OCI-LY7 (cell line): Measurements from ENCODE around the gene ATP8B4. TPM values are rescaled to one million over a fixed set of nuclear protein-coding genes. Genes with fewer than 3 reads are reported as not detected.

Experiments
- BruUV-seq: library from RNA; stranded (reverse); fragments of 400-500 nt; replicated peaks from 2 replicates; lab custom pipeline; 2021; lab: Mats Ljungman, UMichigan
- CTCF ChIA-PET: fragments of 300-600 bp; sonication (Branson Sonifier 250); formaldehyde crosslinking; loops from one replicate; lab custom pipeline; 2022; ENCODE audit warnings: antibody characterized with exemption; ENCODE audit not compliant: unreplicated experiment; lab: Charles Lee
- POLR2A ChIA-PET: fragments of 300-600 bp; sonication (Branson Sonifier 250); formaldehyde crosslinking; loops from one replicate; lab custom pipeline; 2022; ENCODE audit warnings: antibody characterized with exemption; lab: Charles Lee
- DNase-seq: peaks from one replicate; pipeline ENCODE4 v3.0.0-alpha.2; 2015; ENCODE audit warnings: low spot score
- H2AFZ ChIP-seq: fragments of 200-600 bp; sonication (generic), shearing (Covaris generic); 2 replicates; pipeline ENCODE4 v1.6.1; 2014; ENCODE audit warnings: mild to moderate bottlenecking, antibody characterized with exemption, low read length, moderate library complexity
- H3K27ac ChIP-seq: fragments of 200-600 bp; sonication (generic); 2 replicates; pipeline ENCODE4 v1.5.1; 2014; ENCODE audit warnings: mixed run types, low read depth, mild to moderate bottlenecking, moderate library complexity, low read length, inconsistent platforms; ENCODE audit not compliant: poor library complexity, severe bottlenecking
- H3K36me3 ChIP-seq: fragments of 200-600 bp; sonication (generic); 2 replicates; pipeline ENCODE4 v1.6.1; 2014; ENCODE audit warnings: mild to moderate bottlenecking, antibody characterized with exemption, low read length, moderate library complexity, mixed read lengths; ENCODE audit not compliant: insufficient read depth
- H3K4me1 ChIP-seq: fragments of 200-600 bp; sonication (generic); 2 replicates; pipeline ENCODE4 v1.5.1; 2014; ENCODE audit warnings: mild to moderate bottlenecking, low read length; ENCODE audit not compliant: insufficient read depth, poor library complexity, severe bottlenecking
- H3K4me2 ChIP-seq: fragments of 200-600 bp; sonication (generic); 2 replicates; pipeline ENCODE4 v1.6.1; 2014; ENCODE audit warnings: mild to moderate bottlenecking, low read length
- H3K4me3 ChIP-seq: fragments of 200-600 bp; sonication (generic); 2 replicates; pipeline ENCODE4 v1.5.1; 2014; ENCODE audit warnings: mild to moderate bottlenecking, low read depth, low read length; ENCODE audit not compliant: poor library complexity, severe bottlenecking
- H3K79me2 ChIP-seq: fragments of 200-600 bp; sonication (generic); 2 replicates; pipeline ENCODE4 v1.6.1; 2016; ENCODE audit warnings: low read depth, mild to moderate bottlenecking, low read length, moderate library complexity, mixed read lengths; ENCODE audit not compliant: insufficient read depth
- H3K9me2 ChIP-seq: fragments of 200-600 bp; sonication (generic); 2 replicates; pipeline ENCODE4 v1.6.1; 2016; ENCODE audit warnings: mild to moderate bottlenecking, low read length, mixed read lengths; ENCODE audit not compliant: insufficient read depth
- H3K9me3 ChIP-seq: fragments of 200-600 bp; sonication (generic); 2 replicates; pipeline ENCODE4 v1.6.1; 2014; ENCODE audit warnings: mild to moderate bottlenecking, mixed run types, low read length, mixed read lengths
- H4K20me1 ChIP-seq: fragments of 200-600 bp; sonication (generic); 2 replicates; pipeline ENCODE4 v1.6.1; 2014; ENCODE audit warnings: mild to moderate bottlenecking, antibody characterized with exemption, low read length, moderate library complexity, mixed read lengths; ENCODE audit not compliant: insufficient read depth
- EZH2phosphoT487 ChIP-seq: fragments of 200-600 bp; sonication (generic); IDR thresholded peaks from 2 replicates; pipeline ENCODE4 v1.6.1; 2018; ENCODE audit warnings: low read depth, borderline replicate concordance, mild to moderate bottlenecking, mixed run types, antibody characterized with exemption, low read length, moderate library complexity, mixed read lengths
- intact Hi-C: fragments of 100-400 bp; cut with micrococcal nuclease; formaldehyde crosslinking; loops from one replicate; pipeline ENCODE4 v1.10.0; 2022; ENCODE audit not compliant: unreplicated experiment
- total RNA-seq, 2 experiments: library from RNA; depleted of rRNA in 1 of 2; stranded (reverse); fragments of >200 nt in 1 of 2; shearing (Covaris generic) in 1 of 2; gene quantifications; 2 replicates each; pipeline ENCODE4 v1.2.3, GENCODE V29; 2014 to 2022
- TF ChIP-seq, protein P1 (sequence below): fragments of 200-600 bp; sonication (generic); conservative IDR thresholded peaks from 2 replicates; pipeline ENCODE4 v1.5.1; 2014; ENCODE audit warnings: mild to moderate bottlenecking, antibody characterized with exemption, low read length, moderate library complexity, mixed read lengths

Gene ATP8B4
- total RNA-seq, 2 experiments from 2014 or later = not detected

DNA sequence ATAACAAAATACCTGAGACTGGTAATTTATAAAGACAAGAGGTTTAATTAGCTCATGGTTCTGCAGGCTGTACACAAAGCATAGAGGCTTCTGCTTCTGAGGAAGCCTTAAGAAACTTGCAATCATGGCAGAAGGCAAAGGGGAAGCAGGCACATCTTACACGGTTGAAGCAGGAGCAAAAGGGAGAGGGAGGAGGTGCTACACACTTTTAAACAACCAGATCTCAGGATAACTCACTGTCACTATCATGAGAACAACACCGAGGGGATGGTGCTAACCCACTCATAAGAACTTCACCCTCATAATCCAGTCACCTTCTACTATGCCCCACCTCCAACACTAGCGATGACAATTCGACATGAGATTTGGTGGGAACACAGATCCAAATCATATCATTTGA lies 54.4 kb downstream of the ATP8B4 start:
- BruUV-seq = no TSS peak
- POLR2A ChIA-PET = interaction anchor here (0.6 kb wide), 1 partner anchor 715 kb away, joined by 3 read pairs; no protein-coding TSS in a partner anchor
- no peaks in the 10 kb centered on the region for H4K20me1 ChIP-seq
- H2AFZ ChIP-seq = no peak overlapping the region
- H3K9me2 ChIP-seq = no peaks in the 10 kb centered on the region
- no peaks in the 10 kb centered on the region for H3K79me2 ChIP-seq
- H3K4me2 ChIP-seq = no peak overlapping the region
- H3K27ac ChIP-seq = no peak overlapping the region
- TF ChIP-seq EZH2phosphoT487 = no peak
- TF ChIP-seq, protein P1, sequence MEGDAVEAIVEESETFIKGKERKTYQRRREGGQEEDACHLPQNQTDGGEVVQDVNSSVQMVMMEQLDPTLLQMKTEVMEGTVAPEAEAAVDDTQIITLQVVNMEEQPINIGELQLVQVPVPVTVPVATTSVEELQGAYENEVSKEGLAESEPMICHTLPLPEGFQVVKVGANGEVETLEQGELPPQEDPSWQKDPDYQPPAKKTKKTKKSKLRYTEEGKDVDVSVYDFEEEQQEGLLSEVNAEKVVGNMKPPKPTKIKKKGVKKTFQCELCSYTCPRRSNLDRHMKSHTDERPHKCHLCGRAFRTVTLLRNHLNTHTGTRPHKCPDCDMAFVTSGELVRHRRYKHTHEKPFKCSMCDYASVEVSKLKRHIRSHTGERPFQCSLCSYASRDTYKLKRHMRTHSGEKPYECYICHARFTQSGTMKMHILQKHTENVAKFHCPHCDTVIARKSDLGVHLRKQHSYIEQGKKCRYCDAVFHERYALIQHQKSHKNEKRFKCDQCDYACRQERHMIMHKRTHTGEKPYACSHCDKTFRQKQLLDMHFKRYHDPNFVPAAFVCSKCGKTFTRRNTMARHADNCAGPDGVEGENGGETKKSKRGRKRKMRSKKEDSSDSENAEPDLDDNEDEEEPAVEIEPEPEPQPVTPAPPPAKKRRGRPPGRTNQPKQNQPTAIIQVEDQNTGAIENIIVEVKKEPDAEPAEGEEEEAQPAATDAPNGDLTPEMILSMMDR = no peak
- H3K4me1 ChIP-seq = no peaks in the 10 kb centered on the region
- no peaks in the 10 kb centered on the region for H3K9me3 ChIP-seq
- H3K36me3 ChIP-seq = no peaks in the 10 kb centered on the region
- H3K4me3 ChIP-seq = no peak overlapping the region
- DNase-seq = no peak
- CTCF ChIA-PET = no interaction called here
- intact Hi-C loops = no loop called here

DNA sequence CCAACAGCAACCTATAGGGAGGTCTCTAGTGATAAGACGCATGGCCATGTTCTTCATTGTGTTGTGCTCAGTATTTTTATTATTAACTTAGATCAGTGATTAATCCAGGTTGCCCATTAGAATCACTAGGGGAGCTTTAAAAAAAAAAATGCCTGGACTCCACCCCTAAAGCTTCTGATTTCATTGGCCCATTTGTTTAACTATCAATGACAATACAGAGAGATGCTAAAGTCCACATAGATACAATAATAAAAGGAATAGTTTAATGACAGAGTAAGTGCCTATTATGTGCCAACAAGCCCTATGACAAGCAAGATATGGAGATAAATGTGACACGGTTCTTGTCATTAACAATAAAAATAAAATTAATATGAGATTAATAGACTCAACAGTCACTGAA lies 55.8 kb downstream of the ATP8B4 start:
- no peaks in the 10 kb centered on the region for H3K9me2 ChIP-seq
- intact Hi-C loops = no loop called here
- no peak overlapping the region for H3K4me3 ChIP-seq
- BruUV-seq = no TSS peak
- no peak overlapping the region for H3K4me2 ChIP-seq
- POLR2A ChIA-PET = interaction anchor here (0.9 kb wide), 1 partner anchor 9 kb away, joined by 3 read pairs; no protein-coding TSS in a partner anchor
- no peaks in the 10 kb centered on the region for H3K79me2 ChIP-seq
- no peaks in the 10 kb centered on the region for H3K4me1 ChIP-seq
- CTCF ChIA-PET = no interaction called here
- H4K20me1 ChIP-seq = no peaks in the 10 kb centered on the region
- no peaks in the 10 kb centered on the region for H3K36me3 ChIP-seq
- DNase-seq = no peak
- TF ChIP-seq, protein P1 = no peak
- TF ChIP-seq EZH2phosphoT487 = no peak
- no peak overlapping the region for H2AFZ ChIP-seq
- H3K9me3 ChIP-seq = no peaks in the 10 kb centered on the region
- H3K27ac ChIP-seq = no peak overlapping the region

DNA sequence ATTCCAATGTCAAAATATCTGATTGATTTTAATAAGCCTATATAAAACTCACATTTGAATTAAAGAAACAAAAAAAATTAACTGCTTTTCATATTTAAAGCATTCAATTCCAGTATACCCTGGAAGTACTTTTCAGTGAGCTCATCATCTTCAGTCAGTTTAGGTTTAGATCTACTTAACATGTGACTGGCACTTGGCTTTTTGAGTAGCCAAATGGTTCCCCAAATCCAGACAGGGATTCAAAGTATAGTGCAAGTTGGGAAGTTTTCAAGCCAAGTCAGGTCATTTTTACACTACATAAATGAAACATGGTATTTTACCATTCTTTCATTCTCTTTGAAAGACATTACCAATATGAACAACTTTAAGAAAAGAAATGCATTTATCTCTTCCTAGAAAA lies 57.5 kb downstream of the ATP8B4 start:
- Histone ChIP-seq H3K9me3 (no peaks in the 10 kb centered on the region), H3K79me2 (no peaks in the 10 kb centered on the region), H3K4me2 (no peak overlapping the region), H3K27ac (no peak overlapping the region), H2AFZ (no peak overlapping the region), H3K4me1 (no peaks in the 10 kb centered on the region), H3K9me2 (no peaks in the 10 kb centered on the region), H4K20me1 (no peaks in the 10 kb centered on the region), H3K4me3 (no peak overlapping the region), H3K36me3 (no peaks in the 10 kb centered on the region)
- TF ChIP-seq EZH2phosphoT487 = no peak
- TF ChIP-seq, protein P1 = no peak
- CTCF ChIA-PET = no interaction called here
- BruUV-seq = no TSS peak
- no peak for DNase-seq
- intact Hi-C loops = no loop called here
- POLR2A ChIA-PET = no interaction called here
